Peyer's patch (tissue), 4 donors: Measurements from ENCODE around the gene PRDM15.

Experiments used
- CTCF ChIP-seq, 6 experiments: fragments of 450-650 bp in 4 of 6; fragments of 200-600 bp in 2 of 6; sonication (generic) in 1 of 6; IDR thresholded peaks; one replicate each; pipeline ENCODE4 v1.5.1; 2017 to 2019; ENCODE audit warnings: antibody characterized with exemption in 6 of 6, mild to moderate bottlenecking in 3 of 6, moderate library complexity in 1 of 6
- POLR2A ChIP-seq, 2 donors: fragments of 450-650 bp; IDR thresholded peaks; one replicate each; pipeline ENCODE4 v1.5.1; 2017; ENCODE audit warnings: antibody characterized with exemption in 2 of 2, mild to moderate bottlenecking in 2 of 2, moderate library complexity in 2 of 2

- no peak for TF ChIP-seq CTCF (IDR thresholded peaks at IDR 0.05)
- TF ChIP-seq POLR2A (IDR thresholded peaks at IDR 0.05): no peak
Observed at GRCh38 chr21:41854426-41854995, 24.6 kb downstream of the PRDM15 start.
